Measurements from ENCODE around the gene TENM4. TPM values are rescaled to one million over a fixed set of nuclear protein-coding genes. Genes with fewer than 3 reads are reported as not detected.

The TENM4 gene
- total RNA-seq, 4 donors from 2014 or later, result 7.7 to 39.3 (median 16.1) TPM

DNA sequence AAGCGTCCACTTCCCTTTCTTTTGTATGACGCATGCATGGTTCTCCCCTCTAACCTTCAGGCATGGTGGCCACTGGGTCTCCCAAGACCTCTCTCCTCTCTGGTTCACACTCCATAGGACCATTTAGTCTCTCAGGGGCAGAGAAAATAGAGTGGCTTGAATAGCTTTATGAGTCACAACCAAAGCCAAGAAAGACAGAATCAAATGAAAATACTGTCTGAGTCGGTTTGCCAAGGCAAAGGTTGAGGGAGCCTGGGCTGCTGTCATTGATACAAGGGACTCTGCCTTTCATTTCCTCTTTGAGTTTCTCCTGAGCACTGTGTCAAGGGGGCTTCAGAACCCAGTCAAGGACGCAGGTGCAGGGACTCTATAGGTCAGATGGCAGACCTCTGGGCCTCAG, 44.2 kb downstream of the TENM4 start:
- H3K27me3 ChIP-seq, result no peaks in the 10 kb centered on the region
- no peak overlapping the region for H3K27ac ChIP-seq
- no peak overlapping the region for H3K4me3 ChIP-seq
- peaks cover 0 to 8% (median 0%) of the 10 kb centered on the region in 3 donors for H3K4me1 ChIP-seq
- DNase-seq, result no peak
- intact Hi-C loops (cut with DNase I), result no loop called here
- no peak for TF ChIP-seq CTCF (IDR thresholded peaks at IDR 0.05)
- TF ChIP-seq POLR2A (IDR thresholded peaks at IDR 0.05), result no peak
- WGBS, 2 donors, result 74 to 86% methylated on average over 4 of the region's 4 CpGs
- H3K36me3 ChIP-seq, result no peaks in the 10 kb centered on the region
- H3K9me3 ChIP-seq, result no peaks in the 10 kb centered on the region

DNA sequence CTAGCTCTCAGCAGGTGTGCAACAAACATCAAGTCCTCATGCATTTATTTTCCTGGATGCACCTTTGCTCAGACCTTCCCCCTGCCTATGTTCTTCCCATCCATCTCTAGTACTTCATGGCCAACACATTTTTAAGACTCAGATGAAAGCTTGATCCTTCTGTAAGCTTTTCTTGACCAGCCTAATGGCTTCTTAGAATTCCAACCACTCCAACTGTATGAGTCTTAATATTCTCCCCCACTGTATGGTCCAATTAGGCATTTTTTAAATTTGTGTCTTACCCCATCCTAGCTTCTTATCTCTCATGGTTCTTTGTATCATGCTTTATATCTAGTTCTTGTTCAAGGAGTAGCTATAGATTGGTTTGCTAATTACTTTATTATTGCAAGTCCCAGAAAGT, 44.8 kb downstream of the TENM4 start:
- DNase-seq, result no peak
- intact Hi-C loops (cut with DNase I), result no loop called here
- TF ChIP-seq POLR2A (IDR thresholded peaks at IDR 0.05) (no peak), CTCF (IDR thresholded peaks at IDR 0.05) (no peak)
- H3K4me3 ChIP-seq, result no peak overlapping the region
- no peak overlapping the region for H3K27ac ChIP-seq
- H3K27me3 ChIP-seq, result no peaks in the 10 kb centered on the region
- no peaks in the 10 kb centered on the region for H3K9me3 ChIP-seq
- no peaks in the 10 kb centered on the region for H3K36me3 ChIP-seq
- H3K4me1 ChIP-seq, result peaks cover 0 to 8% (median 0%) of the 10 kb centered on the region in 3 donors

DNA sequence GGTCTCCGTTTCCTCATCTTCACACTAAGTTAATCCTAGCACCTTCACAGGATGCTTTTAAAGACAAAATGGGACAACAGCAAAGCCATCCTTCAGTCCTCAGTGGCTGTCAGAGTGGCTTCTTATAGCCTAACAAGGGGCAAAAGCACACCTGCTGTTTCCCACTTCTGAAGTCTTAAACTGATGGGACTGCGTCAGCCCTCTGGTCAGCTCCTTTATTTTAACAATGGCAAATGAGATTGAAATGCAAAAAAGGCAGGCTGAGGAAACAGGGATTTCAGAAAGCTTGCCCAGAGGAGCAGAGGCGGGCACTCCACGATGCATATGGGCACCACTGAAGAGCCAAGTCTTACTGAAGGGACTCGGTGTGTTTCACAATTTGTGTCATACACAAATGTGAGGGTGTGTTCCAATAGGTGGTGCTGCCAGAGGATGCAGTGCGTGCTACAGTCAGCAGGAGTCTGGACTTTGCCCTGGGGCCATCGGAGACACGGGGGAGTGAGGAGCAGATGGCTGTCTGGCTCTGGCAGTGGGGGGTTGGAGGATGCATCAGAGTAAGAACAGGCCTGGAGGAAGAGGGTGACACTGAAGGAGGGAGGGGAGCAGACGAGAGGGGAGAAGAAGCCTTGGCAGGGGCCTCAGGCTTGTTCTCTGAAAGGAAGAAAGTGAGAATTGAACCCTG, 47.3 kb downstream of the TENM4 start:
- H3K4me3 ChIP-seq, result no peak overlapping the region
- H3K4me1 ChIP-seq, result no peaks in the 10 kb centered on the region
- H3K27me3 ChIP-seq, result no peaks in the 10 kb centered on the region
- intact Hi-C loops (cut with DNase I), result no loop called here
- no peak for DNase-seq
- H3K9me3 ChIP-seq, result no peaks in the 10 kb centered on the region
- H3K36me3 ChIP-seq, result no peaks in the 10 kb centered on the region
- TF ChIP-seq POLR2A (IDR thresholded peaks at IDR 0.05) (no peak), CTCF (IDR thresholded peaks at IDR 0.05) (peak in 1 of 6 experiments; percentile 12)
- H3K27ac ChIP-seq, result no peak overlapping the region
- WGBS, 2 donors, result 45 to 55% methylated on average over 9 of the region's 9 CpGs

DNA sequence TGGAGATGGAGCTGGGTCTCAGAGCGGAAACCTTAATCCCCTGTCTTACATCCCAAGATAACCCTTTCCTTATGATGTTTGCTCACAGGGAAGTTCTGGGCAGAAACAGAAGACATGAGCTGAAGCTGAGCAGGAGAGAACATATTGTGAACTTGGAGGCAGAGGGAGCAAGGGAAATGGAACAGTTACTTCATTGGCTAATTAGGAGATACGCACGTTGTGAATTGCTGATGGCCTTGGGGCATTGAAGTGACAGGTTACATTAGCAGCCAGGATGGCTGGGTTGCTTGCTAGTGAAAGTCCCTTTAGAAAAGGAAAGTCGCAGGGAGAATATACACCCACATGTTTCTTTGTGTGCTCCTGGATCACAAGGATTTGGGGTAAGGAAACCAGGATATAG, 48.7 kb downstream of the TENM4 start:
- no peak for TF ChIP-seq POLR2A (IDR thresholded peaks at IDR 0.05)
- TF ChIP-seq CTCF (IDR thresholded peaks at IDR 0.05), result no peak
- intact Hi-C loops (cut with DNase I), result no loop called here
- DNase-seq, result no peak
- no peaks in the 10 kb centered on the region for H3K9me3 ChIP-seq
- WGBS, 2 donors, result 17 to 26% methylated on average over 4 of the region's 4 CpGs
- H3K4me1 ChIP-seq, result no peaks in the 10 kb centered on the region
- H3K36me3 ChIP-seq, result no peaks in the 10 kb centered on the region
- no peaks in the 10 kb centered on the region for H3K27me3 ChIP-seq
- no peak overlapping the region for H3K4me3 ChIP-seq
- no peak overlapping the region for H3K27ac ChIP-seq

- H3K36me3 ChIP-seq, result no peaks in the 10 kb centered on the region
- WGBS, 2 donors, result 39 to 50% methylated on average over 2 of the region's 2 CpGs
- H3K27me3 ChIP-seq, result no peaks in the 10 kb centered on the region
- no peak overlapping the region for H3K27ac ChIP-seq
- no peaks in the 10 kb centered on the region for H3K9me3 ChIP-seq
- no peak for DNase-seq
- no peak for TF ChIP-seq CTCF (IDR thresholded peaks at IDR 0.05)
- no peak for TF ChIP-seq POLR2A (IDR thresholded peaks at IDR 0.05)
- no peak overlapping the region for H3K4me3 ChIP-seq
- intact Hi-C loops (cut with DNase I), result no loop called here
- H3K4me1 ChIP-seq, result no peaks in the 10 kb centered on the region
These were observed 49.9 kb downstream of the TENM4 start for GRCh38 chr11:79390923-79391322.
